ENCODE results near the gene HDAC9. TPM values are rescaled to one million over a fixed set of nuclear protein-coding genes. Genes with fewer than 3 reads are reported as not detected.

Gene HDAC9
- total RNA-seq, 1 donor from 2014 or later: 32.4 TPM

DNA sequence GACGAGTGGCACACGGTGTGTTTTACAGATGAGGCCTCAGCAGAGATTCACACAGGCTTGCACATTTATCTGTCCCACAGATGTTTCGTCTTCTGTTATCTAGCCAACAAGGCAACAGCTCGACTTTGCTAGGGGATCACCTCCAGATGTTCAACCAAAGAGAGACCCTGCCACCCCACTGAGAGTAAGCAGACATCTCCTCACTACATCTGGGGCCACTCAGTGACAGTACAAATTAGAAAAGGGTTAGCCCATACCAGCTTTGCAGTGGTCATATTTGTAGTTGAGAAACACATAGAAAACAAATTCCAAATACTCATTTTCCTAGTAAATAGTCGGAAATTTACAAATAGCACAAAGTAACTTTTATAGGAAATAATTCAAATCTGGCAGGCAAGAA, 164.2 kb downstream of the HDAC9 start:
- DNase-seq (ENCODE audit: extremely low spot score in 2 of 2): no peak
- Histone ChIP-seq H3K4me3 (no peak overlapping the region), H3K9me3 (no peaks in the 10 kb centered on the region), H3K27ac (peak overlapping the region; percentile 3), H3K27me3 (no peaks in the 10 kb centered on the region), H3K36me3 (no peaks in the 10 kb centered on the region), H3K4me1 (peaks cover 6% of the 10 kb centered on the region)
- intact Hi-C loops (cut with DNase I): no loop called here
- TF ChIP-seq POLR2AphosphoS5 (IDR thresholded peaks at IDR 0.05; ENCODE audit: insufficient read depth in 1 of 2, low read depth in 1 of 2): no peak
- TF ChIP-seq, protein P1, sequence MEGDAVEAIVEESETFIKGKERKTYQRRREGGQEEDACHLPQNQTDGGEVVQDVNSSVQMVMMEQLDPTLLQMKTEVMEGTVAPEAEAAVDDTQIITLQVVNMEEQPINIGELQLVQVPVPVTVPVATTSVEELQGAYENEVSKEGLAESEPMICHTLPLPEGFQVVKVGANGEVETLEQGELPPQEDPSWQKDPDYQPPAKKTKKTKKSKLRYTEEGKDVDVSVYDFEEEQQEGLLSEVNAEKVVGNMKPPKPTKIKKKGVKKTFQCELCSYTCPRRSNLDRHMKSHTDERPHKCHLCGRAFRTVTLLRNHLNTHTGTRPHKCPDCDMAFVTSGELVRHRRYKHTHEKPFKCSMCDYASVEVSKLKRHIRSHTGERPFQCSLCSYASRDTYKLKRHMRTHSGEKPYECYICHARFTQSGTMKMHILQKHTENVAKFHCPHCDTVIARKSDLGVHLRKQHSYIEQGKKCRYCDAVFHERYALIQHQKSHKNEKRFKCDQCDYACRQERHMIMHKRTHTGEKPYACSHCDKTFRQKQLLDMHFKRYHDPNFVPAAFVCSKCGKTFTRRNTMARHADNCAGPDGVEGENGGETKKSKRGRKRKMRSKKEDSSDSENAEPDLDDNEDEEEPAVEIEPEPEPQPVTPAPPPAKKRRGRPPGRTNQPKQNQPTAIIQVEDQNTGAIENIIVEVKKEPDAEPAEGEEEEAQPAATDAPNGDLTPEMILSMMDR (IDR thresholded peaks at IDR 0.05): no peak
- no peak for TF ChIP-seq POLR2A (IDR thresholded peaks at IDR 0.05)

DNA sequence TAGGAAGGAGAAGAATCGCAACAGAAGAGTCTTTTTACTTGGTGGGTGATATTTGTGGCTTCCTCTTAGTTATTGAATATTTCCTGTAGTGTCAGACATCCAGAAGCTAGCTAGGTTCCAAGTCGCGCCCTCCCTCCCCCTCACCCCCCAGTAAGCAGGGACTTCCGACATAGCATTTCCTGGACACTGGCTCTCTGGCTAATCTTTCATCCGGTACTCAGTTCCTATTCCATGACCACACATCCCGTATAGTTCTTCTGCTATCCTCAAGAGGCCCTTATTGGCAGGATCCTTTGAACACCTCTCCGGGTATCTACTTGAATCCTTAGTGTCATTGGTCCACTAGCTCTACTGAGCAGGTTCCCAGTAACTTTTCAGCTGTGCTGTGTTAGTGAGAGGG, 167.8 kb downstream of the HDAC9 start:
- Histone ChIP-seq H3K4me3 (no peak overlapping the region), H3K4me1 (no peaks in the 10 kb centered on the region), H3K27me3 (no peaks in the 10 kb centered on the region), H3K27ac (no peak overlapping the region), H3K9me3 (no peaks in the 10 kb centered on the region), H3K36me3 (no peaks in the 10 kb centered on the region)
- no peak for DNase-seq (ENCODE audit: extremely low spot score in 2 of 2)
- TF ChIP-seq POLR2A (IDR thresholded peaks at IDR 0.05) (no peak), POLR2AphosphoS5 (IDR thresholded peaks at IDR 0.05; ENCODE audit: insufficient read depth in 1 of 2, low read depth in 1 of 2) (no peak)
- TF ChIP-seq, protein P1 (IDR thresholded peaks at IDR 0.05): no peak
- intact Hi-C loops (cut with DNase I): no loop called here

DNA sequence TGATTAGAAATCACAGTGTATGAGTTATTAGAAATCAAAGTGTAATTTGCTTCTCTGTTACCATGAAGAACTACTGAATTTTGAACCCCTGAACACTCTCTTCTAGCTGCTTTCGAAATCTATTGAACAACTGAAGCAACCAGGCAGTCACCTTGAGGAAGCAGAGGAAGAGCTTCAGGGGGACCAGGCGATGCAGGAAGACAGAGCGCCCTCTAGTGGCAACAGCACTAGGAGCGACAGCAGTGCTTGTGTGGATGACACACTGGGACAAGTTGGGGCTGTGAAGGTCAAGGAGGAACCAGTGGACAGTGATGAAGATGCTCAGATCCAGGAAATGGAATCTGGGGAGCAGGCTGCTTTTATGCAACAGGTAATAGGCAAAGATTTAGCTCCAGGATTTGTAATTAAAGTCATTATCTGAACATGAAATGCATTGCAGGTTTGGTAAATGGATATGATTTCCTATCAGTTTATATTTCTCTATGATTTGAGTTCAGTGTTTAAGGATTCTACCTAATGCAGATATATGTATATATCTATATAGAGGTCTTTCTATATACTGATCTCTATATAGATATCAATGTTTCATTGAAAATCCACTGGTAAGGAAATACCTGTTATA, 170.7 kb downstream of the HDAC9 start:
- intact Hi-C loops (cut with DNase I): no loop called here
- TF ChIP-seq, protein P1 (IDR thresholded peaks at IDR 0.05): peak; percentile 41 to 74 (median 67)
- no peak for TF ChIP-seq POLR2AphosphoS5 (IDR thresholded peaks at IDR 0.05; ENCODE audit: insufficient read depth in 1 of 2, low read depth in 1 of 2)
- no peak overlapping the region for H3K4me3 ChIP-seq
- no peaks in the 10 kb centered on the region for H3K9me3 ChIP-seq
- H3K36me3 ChIP-seq: no peaks in the 10 kb centered on the region
- DNase-seq (ENCODE audit: extremely low spot score in 2 of 2): no peak
- no peak overlapping the region for H3K27ac ChIP-seq
- no peaks in the 10 kb centered on the region for H3K27me3 ChIP-seq
- H3K4me1 ChIP-seq: no peaks in the 10 kb centered on the region

DNA sequence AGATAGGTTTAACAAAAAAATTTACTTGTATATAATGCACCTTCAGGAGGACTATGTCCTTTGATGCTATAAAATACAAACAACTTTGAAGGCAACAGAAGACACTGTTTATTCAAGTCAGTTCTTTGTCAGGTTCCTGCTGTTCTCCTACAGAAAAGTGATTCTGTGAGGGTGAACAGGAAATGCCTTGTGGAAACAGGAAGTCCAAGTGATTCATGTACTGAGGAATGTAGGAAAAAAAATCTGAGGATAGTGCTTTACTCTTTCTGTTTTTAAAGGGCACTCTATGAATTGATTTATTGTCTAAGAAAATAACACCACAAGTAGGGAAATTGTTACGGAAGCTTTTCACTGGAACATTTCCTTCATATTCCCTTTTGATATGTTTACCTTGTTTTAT, 171.9 kb downstream of the HDAC9 start:
- Histone ChIP-seq H3K9me3 (no peaks in the 10 kb centered on the region), H3K4me3 (no peak overlapping the region), H3K27me3 (no peaks in the 10 kb centered on the region), H3K36me3 (no peaks in the 10 kb centered on the region), H3K27ac (no peak overlapping the region), H3K4me1 (no peaks in the 10 kb centered on the region)
- DNase-seq (ENCODE audit: extremely low spot score in 2 of 2): no peak
- intact Hi-C loops (cut with DNase I): no loop called here
- TF ChIP-seq, protein P1 (IDR thresholded peaks at IDR 0.05): no peak
- no peak for TF ChIP-seq POLR2A (IDR thresholded peaks at IDR 0.05)
- TF ChIP-seq POLR2AphosphoS5 (IDR thresholded peaks at IDR 0.05; ENCODE audit: insufficient read depth in 1 of 2, low read depth in 1 of 2): peak in 1 of 2 donors; percentile 66

- no peak for TF ChIP-seq POLR2A (IDR thresholded peaks at IDR 0.05)
- no peak for TF ChIP-seq POLR2AphosphoS5 (IDR thresholded peaks at IDR 0.05; ENCODE audit: insufficient read depth in 1 of 2, low read depth in 1 of 2)
- TF ChIP-seq, protein P1 (IDR thresholded peaks at IDR 0.05): no peak
- no peaks in the 10 kb centered on the region for H3K36me3 ChIP-seq
- H3K27ac ChIP-seq: no peak overlapping the region
- no peaks in the 10 kb centered on the region for H3K9me3 ChIP-seq
- DNase-seq (ENCODE audit: extremely low spot score in 2 of 2): no peak
- no peaks in the 10 kb centered on the region for H3K4me1 ChIP-seq
- intact Hi-C loops (cut with DNase I): no loop called here
- no peak overlapping the region for H3K4me3 ChIP-seq
- no peaks in the 10 kb centered on the region for H3K27me3 ChIP-seq
These were observed 175.6 kb downstream of the HDAC9 start for GRCh38 chr7:18671176-18671575.

All from vagina (tissue), 2 donors.